GM18951 (cell line): ENCODE results near the gene SLC22A1.

Experiments
- POLR2A ChIP-seq: IDR thresholded peaks from 4 replicates; pipeline ENCODE4 v1.6.1; 2011; ENCODE audit warnings: mild to moderate bottlenecking; ENCODE audit not compliant: insufficient read length, insufficient read depth; ENCODE audit errors: extremely low read depth
- in situ Hi-C: fragments of 300-500 bp; cut with MboI; formaldehyde crosslinking; loops from one replicate; pipeline ENCODE4 v1.12.0; 2022; ENCODE audit warnings: low sequenced_read_pairs, mixed read lengths, inconsistent platforms; ENCODE audit not compliant: unreplicated experiment

The SLC22A1 gene

DNA sequence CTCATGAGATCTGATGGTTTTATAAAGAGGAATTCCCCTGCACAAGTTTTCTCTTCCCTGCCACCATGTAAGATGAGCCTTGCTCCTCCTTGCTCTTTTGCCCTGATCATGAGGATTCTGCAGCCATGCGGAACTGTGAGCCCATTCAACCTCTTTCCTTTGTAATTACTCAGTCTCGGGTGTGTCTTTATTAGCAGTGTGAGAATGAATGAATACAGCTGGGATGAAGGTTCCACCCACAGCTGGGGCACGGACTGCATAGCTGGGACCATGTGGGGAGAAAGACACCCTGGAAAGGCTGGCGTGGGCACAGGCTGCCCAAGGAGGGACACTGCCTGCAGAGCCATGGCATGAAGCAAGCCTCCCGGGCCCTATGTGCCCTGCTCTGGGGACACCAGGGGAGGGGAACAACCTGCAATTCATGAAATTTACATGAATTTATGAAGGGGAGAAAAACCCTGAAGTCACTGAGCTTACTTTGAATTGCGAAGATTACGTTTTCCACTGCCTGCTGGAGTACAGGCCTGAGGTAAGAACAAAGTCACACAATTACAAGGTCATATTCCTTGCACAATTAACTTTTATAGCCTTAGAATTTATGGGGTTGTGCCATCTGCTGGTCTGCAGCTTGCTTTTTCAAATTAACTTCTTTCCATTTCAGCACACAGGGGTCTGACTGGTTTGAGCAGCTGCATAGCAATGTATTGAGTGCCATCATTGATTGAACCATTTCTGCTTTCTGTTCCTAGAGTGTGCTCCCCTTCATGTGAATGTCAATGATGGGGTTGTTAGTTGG, 46.2 kb downstream of the SLC22A1 start:
- in situ Hi-C loops: no loop called here
- TF ChIP-seq POLR2A: no peak

DNA sequence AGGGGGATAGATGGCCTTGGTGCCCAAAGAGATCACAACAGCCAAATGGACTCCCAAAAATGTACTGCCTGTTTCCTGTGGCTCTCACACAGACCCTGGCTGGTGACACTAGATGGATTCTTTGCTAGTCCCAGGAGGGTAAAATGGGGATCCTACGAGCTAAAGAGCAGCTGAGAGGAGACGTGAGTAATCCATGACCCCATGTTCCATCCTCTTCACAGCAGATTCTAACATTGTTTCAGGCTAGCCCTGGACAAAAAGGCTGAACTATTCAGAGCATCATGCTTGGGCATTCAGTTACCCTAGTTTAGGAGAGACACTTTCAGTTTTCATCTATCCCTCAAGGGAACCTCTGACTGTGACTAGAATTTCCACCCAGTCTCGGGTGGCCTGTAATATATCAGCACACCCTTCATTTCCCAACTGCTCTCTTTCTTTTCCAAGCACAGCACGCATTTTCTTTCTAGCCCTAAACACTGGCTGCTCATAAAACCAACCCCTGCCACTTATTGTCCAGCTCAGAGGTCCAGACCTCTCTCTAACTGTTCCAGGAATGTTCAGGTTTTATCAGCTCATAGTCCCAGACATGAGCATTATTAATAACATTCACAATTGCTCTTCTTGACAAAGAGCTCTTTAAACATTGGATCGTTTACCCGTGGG, 48.5 kb downstream of the SLC22A1 start:
- in situ Hi-C loops: no loop called here
- no peak for TF ChIP-seq POLR2A

DNA sequence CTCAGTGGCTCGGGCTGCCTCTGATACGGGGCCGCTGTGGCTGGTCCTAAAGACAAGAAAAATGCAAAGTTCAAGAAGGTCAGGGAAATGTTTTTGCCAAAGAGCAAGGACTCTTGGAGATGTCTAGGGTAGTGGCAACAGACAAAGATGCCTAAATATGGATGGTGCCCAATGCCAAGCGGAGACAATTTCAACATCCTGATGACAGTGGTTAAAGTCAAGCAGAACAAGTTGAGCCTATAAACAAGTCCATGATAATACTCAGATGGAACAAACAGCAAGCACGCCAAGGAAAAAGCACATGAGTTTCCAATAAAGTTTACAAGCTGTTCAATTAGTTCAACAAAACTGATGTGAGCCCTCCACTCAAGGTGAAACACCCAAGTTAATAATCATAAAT, 51.1 kb downstream of the SLC22A1 start:
- in situ Hi-C loops: no loop called here
- TF ChIP-seq POLR2A: no peak

GRCh38 chr6:160173806-160174527, 52.4 kb downstream of the SLC22A1 start:
- TF ChIP-seq POLR2A: no peak
- in situ Hi-C loops: no loop called here

DNA sequence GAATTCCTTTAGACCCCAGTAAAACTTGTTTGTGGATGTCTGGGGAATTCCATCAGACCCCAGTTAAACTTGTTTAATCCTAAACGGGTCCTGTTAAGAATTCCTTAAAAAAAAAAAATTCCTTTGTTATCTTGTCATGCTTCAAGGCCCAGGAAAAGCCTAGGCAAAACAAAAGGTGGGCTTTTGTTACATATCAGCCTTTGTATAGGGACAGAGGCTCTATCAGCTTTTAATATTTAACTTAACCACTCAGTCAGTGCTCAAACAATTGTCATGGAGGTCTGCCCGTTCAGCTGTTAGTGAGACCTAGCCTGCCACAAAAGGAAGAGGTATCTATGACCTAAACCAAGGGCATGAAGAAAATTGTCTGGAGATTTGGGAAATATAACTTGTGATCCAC, 53.1 kb downstream of the SLC22A1 start:
- in situ Hi-C loops: no loop called here
- no peak for TF ChIP-seq POLR2A

DNA sequence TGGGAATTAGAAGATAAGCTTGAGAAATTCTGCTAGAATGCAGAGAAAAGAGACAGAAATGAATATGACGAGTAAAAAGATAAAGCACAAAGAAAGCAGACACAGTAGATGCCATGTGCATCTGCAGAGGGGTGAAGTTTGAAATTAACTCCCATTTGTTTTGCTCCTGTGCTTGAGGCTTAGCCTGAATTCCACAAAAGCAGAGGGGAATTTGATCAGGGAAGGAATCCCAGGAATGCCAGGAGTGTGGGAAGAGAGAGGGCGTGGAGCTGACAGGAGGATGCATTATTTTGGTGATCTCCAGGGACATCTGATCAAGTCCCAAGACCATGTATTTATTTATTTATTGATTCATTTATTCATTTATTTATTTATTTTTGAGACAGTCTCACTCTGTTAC, 55.6 kb downstream of the SLC22A1 start:
- in situ Hi-C loops: no loop called here
- no peak for TF ChIP-seq POLR2A

GRCh38 chr6:160178271-160178670, 56.7 kb downstream of the SLC22A1 start:
- no peak for TF ChIP-seq POLR2A
- in situ Hi-C loops: no loop called here

DNA sequence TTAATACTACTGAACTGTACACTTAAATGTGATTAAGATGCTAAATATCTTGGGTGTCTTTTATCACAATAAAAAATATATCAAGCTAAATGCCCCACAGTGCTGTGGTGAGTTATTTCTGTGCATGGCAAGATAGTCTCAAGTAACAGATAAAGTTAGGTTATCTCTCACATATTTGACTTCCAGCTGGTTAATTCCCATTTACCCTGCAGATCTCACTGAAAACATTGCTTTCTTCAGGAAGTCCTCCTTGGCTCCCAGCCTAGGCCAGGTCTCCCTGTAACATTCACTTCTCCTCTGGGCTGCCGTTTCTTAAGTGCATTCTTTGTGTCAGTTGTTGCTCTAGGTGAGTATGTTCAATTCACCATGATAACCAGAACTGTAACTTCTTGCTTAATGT, 59.1 kb downstream of the SLC22A1 start:
- no peak for TF ChIP-seq POLR2A
- in situ Hi-C loops: no loop called here

DNA sequence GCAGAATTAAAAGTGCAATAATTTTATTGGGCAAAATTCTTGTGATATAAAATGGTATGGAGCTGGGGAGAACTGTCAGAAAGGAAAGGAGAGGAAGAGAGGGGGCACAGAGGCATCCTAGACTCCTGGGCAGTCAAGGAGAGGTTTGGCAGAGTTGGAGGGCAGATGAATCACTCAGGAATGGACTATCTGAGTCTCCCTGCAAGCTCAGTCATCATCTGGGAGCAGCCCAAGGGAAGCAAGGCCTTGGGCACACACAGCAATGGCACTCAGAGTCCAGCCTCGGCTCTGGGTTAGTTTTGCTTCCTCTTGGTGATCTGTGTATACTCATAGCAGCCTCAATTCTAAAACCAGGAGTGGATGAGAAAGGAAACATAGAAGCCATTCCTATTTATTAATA, 67.2 kb downstream of the SLC22A1 start:
- in situ Hi-C loops: no loop called here
- no peak for TF ChIP-seq POLR2A

- TF ChIP-seq POLR2A: no peak
- in situ Hi-C loops: no loop called here
Observed at GRCh38 chr6:160190081-160190480, 68.5 kb downstream of the SLC22A1 start.

- in situ Hi-C loops: no loop called here
- no peak for TF ChIP-seq POLR2A
Observed at GRCh38 chr6:160190973-160191372, 69.4 kb downstream of the SLC22A1 start.

DNA sequence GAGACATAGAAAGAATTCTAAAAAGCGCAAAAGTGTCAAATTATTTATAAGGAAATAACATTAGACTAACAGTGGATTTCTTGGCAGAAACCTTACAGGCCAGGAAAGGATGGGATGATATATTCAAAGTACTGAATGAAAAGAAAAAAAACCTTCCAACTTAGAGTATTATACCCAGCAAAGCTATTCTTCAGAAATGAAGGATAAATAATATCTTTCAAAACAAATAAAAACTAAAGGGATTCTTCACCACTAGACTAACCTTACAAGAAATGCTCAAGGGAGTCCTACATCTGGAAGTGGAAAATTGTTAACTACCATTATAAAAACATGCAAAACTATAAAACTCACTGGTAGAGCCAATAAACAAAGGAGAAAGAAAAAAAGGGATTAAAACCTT, 71.2 kb downstream of the SLC22A1 start:
- TF ChIP-seq POLR2A: no peak
- in situ Hi-C loops: no loop called here

- TF ChIP-seq POLR2A: no peak
- in situ Hi-C loops: no loop called here
Observed at GRCh38 chr6:160194808-160195207, 73.2 kb downstream of the SLC22A1 start.
